ENCODE data around the gene MROH7.

GRCh38 chr1:54716299-54717047, 74.9 kb downstream of the MROH7 start:
- TF ChIP-seq CTCF (IDR thresholded peaks at IDR 0.05; ENCODE audit: low read depth, low read length, missing input control) (no peak), TAF1 (conservative IDR thresholded peaks at IDR 0.05) (no peak), RAD21 (IDR thresholded peaks at IDR 0.05) (no peak), ZBTB33 (IDR thresholded peaks at IDR 0.05) (no peak), FOXA1 (IDR thresholded peaks at IDR 0.05) (no peak), HNF4G (IDR thresholded peaks at IDR 0.05) (no peak), ATF3 (IDR thresholded peaks at IDR 0.05) (no peak), MAX (IDR thresholded peaks at IDR 0.05) (no peak), REST (IDR thresholded peaks at IDR 0.05) (no peak), SP1 (IDR thresholded peaks at IDR 0.05) (no peak)

Measured in liver (tissue), 3 donors.